Measurements from ENCODE around the gene KAT6B.

Gene KAT6B

GRCh38 chr10:74991435-74991834 lies 165.0 kb downstream of the KAT6B start:
- peak; percentile 28 for DNase-seq

GRCh38 chr10:74992068-74992467 lies 165.7 kb downstream of the KAT6B start:
- no peak for DNase-seq

- DNase-seq, result no peak
Observed at GRCh38 chr10:74993649-74994048, 167.2 kb downstream of the KAT6B start.

DNA sequence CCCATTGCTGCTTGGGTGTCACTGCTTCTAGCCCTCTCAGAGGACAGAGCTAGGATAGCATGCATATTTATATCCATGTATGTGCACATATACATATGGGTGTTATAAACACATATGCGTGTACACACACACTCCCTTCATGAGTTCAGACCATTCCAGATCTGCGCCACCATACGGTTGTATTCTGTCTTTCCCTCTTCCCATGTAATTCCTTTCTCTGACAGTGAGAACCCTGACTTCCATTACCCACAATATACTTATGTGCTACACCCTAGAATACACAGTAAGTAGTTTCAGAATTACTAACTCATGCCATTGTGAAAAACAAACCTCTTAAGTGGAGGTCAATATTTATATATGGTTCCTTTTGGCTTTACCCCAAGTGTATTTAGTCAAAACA lies 168.5 kb downstream of the KAT6B start:
- no peak for DNase-seq

DNA sequence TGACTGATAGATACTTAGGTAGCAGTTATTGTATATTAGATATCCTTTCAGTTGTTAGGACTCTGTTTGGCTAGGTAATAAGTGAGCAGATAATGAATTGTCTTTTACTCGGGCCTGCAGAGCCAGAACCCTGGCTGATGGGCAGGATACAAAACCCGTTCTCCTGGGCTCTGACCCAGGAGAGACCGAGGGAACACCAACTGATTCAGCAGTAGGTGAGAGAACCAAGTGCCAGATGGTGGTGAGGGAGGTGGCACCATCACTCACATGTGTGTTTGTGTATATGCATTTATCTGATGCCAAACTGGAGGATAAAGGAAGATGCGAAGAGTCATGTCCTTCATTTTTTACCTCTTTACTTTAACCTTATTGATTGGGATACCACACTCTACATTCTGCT lies 169.4 kb downstream of the KAT6B start:
- no peak for DNase-seq

DNA sequence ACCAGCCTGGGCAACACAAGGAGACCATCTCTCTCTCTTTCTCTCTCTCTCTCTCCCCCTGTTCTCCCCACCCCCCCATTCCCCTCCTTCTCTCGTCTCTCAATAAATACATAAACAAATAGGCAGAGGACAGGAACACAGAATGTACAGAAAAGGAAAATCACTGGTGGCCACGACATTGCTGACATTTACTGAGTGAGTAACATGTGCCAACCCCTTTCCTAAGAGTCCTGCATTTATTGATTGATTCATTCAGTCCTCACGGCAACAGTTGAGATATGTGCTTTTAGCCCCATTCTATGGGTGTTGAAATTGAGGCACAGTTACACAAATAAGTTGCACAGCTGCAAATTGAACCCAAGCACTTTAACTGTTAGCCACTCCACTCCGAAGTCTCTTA lies 170.8 kb downstream of the KAT6B start:
- DNase-seq, result no peak

- DNase-seq, result no peak
Observed at GRCh38 chr10:75000748-75001321, 174.4 kb downstream of the KAT6B start.

DNA sequence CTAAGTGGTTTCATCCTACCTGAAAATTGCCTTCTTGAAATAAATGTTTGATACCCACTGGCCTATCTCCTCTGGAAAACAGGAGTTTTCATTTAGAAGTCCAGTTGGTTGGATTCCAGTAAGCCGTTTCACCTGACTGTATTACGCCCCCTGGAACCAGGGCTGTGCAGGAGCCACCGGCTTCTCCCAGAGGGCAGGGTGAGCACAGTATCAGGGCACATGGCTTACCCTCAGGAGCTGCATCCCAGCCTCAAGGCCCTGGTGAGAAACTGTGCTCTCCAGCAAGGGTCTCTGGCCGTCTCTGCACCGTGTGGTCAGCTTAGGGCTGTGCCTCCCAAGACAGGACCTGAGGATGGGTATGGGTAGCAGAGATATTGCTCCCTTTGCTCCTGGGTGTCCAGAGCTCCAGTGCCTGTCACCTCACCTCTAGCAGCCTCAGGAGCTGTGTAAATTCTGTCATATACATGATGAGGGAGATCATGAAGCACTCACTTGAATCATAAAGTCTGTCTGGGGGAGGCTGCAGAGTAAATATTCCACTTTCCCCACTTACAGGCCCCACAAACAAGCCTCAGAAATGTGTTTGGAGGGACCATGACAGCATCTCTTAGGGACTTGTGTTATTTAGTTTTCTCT lies 175.4 kb downstream of the KAT6B start:
- DNase-seq, result no peak

- DNase-seq, result no peak
Observed at GRCh38 chr10:75002351-75002725, 175.9 kb downstream of the KAT6B start.

GRCh38 chr10:75002967-75003594 lies 176.7 kb downstream of the KAT6B start:
- no peak for DNase-seq

- DNase-seq, result no peak
Observed at GRCh38 chr10:75003891-75004290, 177.5 kb downstream of the KAT6B start.

DNA sequence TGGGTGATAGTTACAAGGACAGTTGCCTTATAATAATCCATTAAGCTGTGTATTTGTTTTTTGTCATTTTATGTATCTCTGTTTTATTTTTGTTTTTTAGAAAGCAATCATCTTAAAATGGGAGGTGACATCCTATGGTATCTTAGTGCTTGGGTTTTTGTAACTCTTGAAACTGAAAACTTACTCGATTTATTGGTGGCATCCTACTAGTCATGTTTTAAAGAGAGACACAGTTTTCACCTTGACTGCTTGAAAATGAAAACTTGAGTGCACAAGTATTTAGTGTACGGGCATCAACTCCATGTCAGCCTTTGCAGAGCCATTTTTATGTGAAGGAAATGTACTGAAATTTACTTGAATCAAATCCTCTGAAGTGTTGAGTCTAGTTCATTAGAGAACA lies 181.2 kb downstream of the KAT6B start:
- no peak for DNase-seq

DNA sequence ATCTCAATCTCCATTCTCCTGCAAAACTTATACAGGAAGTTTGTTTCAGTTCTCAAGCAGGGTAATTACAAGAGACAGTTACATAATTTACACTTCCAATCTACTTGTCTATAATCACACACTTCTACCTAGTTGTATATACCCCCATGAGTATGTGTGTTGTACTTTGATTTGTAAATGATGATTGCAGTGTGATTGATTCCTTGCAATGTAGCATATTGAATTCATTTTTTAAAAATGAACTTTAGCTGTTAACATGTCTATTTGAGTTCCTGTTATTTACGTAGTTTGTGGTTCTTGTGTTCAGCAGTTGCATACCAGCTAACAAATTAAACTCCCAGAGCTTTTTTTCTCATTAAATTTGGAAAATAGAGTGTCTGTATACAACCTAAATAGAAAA lies 182.6 kb downstream of the KAT6B start:
- no peak for DNase-seq

GRCh38 chr10:75009426-75009825 lies 183.0 kb downstream of the KAT6B start:
- no peak for DNase-seq

DNA sequence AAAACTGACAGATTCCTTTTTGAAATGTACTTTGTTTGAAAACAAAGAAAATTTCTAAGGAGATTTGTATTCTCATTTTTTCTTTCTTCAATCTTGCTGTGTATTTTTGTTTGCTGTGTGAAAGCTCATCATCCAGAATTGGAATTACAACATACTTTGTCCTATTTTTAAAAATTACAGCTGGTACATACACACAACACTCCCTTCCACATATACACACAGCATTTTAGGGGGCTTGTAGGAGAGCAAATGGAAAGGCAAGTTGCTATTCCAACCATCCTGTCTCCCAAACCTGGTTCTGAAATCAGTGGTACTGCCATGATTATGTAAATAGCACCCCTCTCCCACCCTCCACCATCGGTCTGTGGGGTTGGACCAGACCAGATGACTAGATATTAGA lies 184.0 kb downstream of the KAT6B start:
- no peak for DNase-seq

GRCh38 chr10:75011221-75011620 lies 184.8 kb downstream of the KAT6B start:
- DNase-seq, result no peak

DNA sequence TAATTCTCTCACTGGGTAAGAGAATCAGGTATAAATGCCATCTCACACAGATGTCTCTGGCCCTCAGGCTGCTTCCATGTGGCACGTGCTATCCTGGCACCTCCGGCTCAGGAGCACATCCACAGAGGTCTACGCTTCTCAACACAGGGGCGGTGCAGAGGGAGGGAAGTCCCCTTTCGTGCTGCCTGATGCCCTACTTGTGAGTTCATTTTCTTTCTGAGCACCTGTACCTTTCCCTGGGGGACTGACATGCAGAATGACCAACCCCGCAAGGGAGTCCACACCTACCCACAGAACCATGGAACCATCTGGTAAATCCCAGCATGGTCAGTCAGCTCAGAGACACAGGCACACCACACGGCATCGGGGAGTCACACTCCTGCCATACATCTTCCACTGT lies 186.1 kb downstream of the KAT6B start:
- DNase-seq, result no peak

DNA sequence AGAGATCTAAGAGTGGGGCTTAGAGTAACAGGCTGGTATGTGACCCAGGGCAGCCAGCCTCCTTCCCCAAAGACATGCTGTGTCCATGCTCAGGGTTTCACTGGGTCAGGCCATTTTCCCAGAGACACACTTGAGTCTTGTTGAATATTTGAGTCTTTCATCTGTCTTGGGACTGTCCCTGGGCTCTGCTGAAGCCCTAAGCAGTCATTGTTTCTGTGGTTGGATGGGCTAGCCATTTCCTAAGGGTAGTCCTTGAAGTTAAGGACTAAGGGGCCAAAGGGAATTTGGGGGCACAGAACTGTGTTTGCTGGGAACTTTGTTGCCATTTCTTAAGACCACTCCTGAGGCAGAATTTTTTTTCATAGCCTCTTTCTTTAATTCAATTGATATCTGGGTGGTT lies 186.6 kb downstream of the KAT6B start:
- no peak for DNase-seq

- no peak for DNase-seq
Observed at GRCh38 chr10:75013522-75013921, 187.1 kb downstream of the KAT6B start.

DNA sequence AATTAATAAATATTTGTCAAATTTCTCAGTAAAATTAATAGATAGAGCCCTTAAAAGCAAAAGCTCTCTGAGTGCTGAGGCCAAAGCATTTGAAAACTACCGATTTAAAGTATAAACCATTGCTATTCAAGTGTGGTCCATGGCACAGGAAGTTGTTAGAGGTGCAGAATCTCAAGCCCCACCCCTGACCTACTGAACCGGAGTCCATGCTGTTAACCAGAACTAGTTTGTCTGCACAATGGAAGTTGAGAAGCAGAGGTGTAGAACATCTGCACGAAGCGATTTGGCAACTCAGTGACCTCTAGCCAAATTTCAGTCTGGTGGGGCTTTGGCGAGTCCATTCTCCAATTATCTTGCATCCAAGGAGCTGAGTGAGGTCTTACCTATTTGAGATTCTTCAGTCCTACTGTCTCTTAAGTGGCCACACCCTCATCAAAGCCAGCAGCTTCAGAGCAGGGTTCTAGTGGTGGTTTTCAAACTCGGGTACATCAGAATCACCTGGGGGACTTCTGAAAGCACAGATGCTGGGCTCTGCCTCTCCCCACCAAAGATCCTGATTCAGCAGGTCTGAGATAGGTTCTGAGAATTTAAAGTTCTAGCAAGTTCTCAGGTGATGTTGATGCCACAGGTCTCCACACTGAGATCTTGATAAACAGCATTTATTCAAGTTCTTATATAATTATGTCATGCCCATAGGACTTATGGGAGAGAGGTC lies 188.3 kb downstream of the KAT6B start:
- DNase-seq, result no peak

DNA sequence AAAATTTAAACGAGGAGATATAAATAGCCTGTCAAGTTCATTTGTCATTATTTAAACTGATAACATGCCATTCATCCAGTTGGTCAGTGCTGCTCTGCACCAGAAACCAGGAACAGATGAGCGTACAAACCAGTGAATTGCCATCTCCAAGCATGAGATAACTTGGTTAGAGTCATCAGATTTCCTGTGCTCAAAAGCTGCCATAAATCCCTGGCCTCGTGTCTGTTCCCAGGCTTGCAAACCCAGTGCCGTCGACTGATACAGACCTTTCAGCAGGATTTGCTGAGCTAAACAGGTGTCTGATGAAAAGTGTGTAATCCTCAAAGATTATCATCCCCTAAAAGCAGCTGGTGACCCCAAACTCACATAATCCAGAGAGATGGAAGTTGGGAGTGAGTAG lies 189.0 kb downstream of the KAT6B start:
- no peak for DNase-seq

DNA sequence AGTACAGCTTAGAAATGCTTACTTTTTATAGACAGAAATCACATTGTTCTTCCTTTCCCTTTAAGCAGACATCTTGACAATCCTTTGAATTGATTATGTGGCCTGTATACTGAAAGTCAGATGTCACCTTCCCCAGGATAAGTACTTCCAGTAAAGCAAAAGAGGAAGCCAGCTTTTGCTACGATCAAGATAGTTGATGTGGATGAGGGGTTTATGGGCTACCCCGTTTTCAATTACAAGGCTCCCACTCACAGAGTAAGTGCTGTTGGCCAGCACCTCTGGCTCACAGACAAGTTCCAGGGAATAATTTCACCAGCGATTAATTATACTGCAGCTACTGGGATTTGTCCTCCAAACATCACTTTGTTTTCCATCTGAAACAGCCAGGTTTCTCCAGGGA lies 189.9 kb downstream of the KAT6B start:
- DNase-seq, result no peak

DNA sequence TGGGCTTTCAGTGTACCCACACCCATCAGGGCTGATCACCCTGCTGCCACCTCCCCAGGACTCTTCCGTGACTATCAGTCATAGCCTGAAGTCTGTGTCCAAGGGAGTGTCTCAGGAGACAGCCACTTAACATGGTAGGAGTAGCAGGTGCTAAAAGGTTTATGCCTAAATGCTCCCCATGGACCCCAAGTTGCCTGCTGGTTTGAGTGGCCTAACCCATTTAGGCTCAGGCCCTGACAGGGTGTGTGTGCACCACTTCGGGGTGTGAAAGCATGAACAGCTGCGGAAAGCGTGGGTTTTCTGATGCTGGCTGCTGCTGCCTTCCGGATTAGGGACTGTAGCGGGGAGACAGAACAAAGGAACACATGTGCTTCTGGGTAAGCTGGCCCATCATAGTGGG lies 191.9 kb downstream of the KAT6B start:
- no peak for DNase-seq

- DNase-seq, result no peak
Observed at GRCh38 chr10:75018686-75019307, 192.4 kb downstream of the KAT6B start.

All from 8988T (cell line).